ENCODE measurements around the gene NUB1. TPM values are rescaled to one million over a fixed set of nuclear protein-coding genes. Genes with fewer than 3 reads are reported as not detected.

The NUB1 gene
- total RNA-seq, 1 donor from 2014 or later, result 41.6 TPM

GRCh38 chr7:151330181-151330580 lies 11.4 kb upstream of the NUB1 start:
- Mint-ChIP-seq H3K4me3 (ENCODE audit: unreplicated experiment) (no peak overlapping the region), H3K27ac (ENCODE audit: unreplicated experiment) (no peak overlapping the region), H3K27me3 (ENCODE audit: low read depth, unreplicated experiment) (no peaks in the 10 kb centered on the region), H3K4me1 (ENCODE audit: low read depth, unreplicated experiment) (peaks cover 4% of the 10 kb centered on the region), H3K9me3 (ENCODE audit: unreplicated experiment) (peaks cover 7% of the 10 kb centered on the region), H3K36me3 (ENCODE audit: low read depth, unreplicated experiment) (no peaks in the 10 kb centered on the region)
- no peaks in the 10 kb centered on the region for H3K9me3 ChIP-seq (ENCODE audit: insufficient read depth, low read depth, low read length)
- no peak overlapping the region for H3K4me3 ChIP-seq (ENCODE audit: insufficient read depth, low read depth, low read length)
- peaks cover 4% of the 10 kb centered on the region for H3K27me3 ChIP-seq (ENCODE audit: insufficient read depth, low read length)
- H3K27ac ChIP-seq (ENCODE audit: low read depth, low read length), result no peak overlapping the region
- DNase-seq (ENCODE audit: low read depth), result no peak
- no peaks in the 10 kb centered on the region for H3K4me1 ChIP-seq (ENCODE audit: insufficient read depth, low read length)
- no peak for TF ChIP-seq EZH2 (IDR thresholded peaks at IDR 0.05; ENCODE audit: insufficient read depth, low read length)
- TF ChIP-seq CTCF (IDR thresholded peaks at IDR 0.05; ENCODE audit: insufficient read depth, low read depth, low read length), result no peak
- no peak overlapping the region for H2AFZ ChIP-seq (ENCODE audit: low read depth, low read length)
- H4K20me1 ChIP-seq (ENCODE audit: insufficient read depth, low read length), result no peaks in the 10 kb centered on the region
- no peaks in the 10 kb centered on the region for H3K36me3 ChIP-seq (ENCODE audit: insufficient read depth, low read length)
- H3K9ac ChIP-seq (ENCODE audit: low read length), result no peak overlapping the region
- no peak for FAIRE-seq
- H3K4me2 ChIP-seq (ENCODE audit: low read length), result no peak overlapping the region
- H3K79me2 ChIP-seq (ENCODE audit: insufficient read depth, low read length), result no peaks in the 10 kb centered on the region

DNA sequence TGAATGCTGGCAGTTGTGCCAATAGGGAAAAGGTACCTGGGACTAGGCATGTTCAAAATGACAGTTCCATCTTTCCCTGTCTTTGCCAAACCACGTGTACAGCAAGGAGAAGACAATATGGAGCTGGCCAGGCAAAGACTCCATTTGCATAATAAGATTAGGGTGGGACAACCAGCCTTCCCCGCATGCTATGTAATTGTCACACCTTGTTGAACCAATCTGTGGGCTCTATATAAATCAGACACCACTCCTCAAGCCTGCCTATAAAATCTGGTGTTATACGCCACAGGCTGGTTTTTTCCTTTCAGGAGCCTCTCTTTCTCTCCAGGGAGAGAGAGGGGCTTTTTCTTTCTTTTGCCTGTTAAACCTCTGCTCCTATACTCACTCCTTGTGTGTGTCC lies 11.0 kb upstream of the NUB1 start:
- no peak overlapping the region for H3K4me3 Mint-ChIP-seq (ENCODE audit: unreplicated experiment)

More for the DNA sequence above, 11.0 kb upstream of the NUB1 start:
- FAIRE-seq (no peak), DNase-seq (ENCODE audit: low read depth) (no peak)
- no peaks in the 10 kb centered on the region for H3K27me3 Mint-ChIP-seq (ENCODE audit: low read depth, unreplicated experiment)
- no peaks in the 10 kb centered on the region for H3K36me3 Mint-ChIP-seq (ENCODE audit: low read depth, unreplicated experiment)
- no peak overlapping the region for H3K4me2 ChIP-seq (ENCODE audit: low read length)
- no peaks in the 10 kb centered on the region for H3K36me3 ChIP-seq (ENCODE audit: insufficient read depth, low read length)
- no peaks in the 10 kb centered on the region for H3K4me1 ChIP-seq (ENCODE audit: insufficient read depth, low read length)
- no peak overlapping the region for H3K27ac ChIP-seq (ENCODE audit: low read depth, low read length)
- H3K27me3 ChIP-seq (ENCODE audit: insufficient read depth, low read length), result peaks cover 4% of the 10 kb centered on the region
- H3K79me2 ChIP-seq (ENCODE audit: insufficient read depth, low read length), result no peaks in the 10 kb centered on the region
- H3K9me3 ChIP-seq (ENCODE audit: insufficient read depth, low read depth, low read length), result no peaks in the 10 kb centered on the region
- H3K4me1 Mint-ChIP-seq (ENCODE audit: low read depth, unreplicated experiment), result peaks cover 4% of the 10 kb centered on the region
- no peaks in the 10 kb centered on the region for H4K20me1 ChIP-seq (ENCODE audit: insufficient read depth, low read length)
- H3K9me3 Mint-ChIP-seq (ENCODE audit: unreplicated experiment), result peaks cover 7% of the 10 kb centered on the region
- TF ChIP-seq CTCF (IDR thresholded peaks at IDR 0.05; ENCODE audit: insufficient read depth, low read depth, low read length), result no peak
- TF ChIP-seq EZH2 (IDR thresholded peaks at IDR 0.05; ENCODE audit: insufficient read depth, low read length), result no peak
- H3K9ac ChIP-seq (ENCODE audit: low read length), result no peak overlapping the region
- no peak overlapping the region for H2AFZ ChIP-seq (ENCODE audit: low read depth, low read length)
- no peak overlapping the region for H3K4me3 ChIP-seq (ENCODE audit: insufficient read depth, low read depth, low read length)
- H3K27ac Mint-ChIP-seq (ENCODE audit: unreplicated experiment), result no peak overlapping the region

All from astrocyte (in vitro differentiated cells and primary cell).